ENCODE data around the gene DKKL1. TPM values are rescaled to one million over a fixed set of nuclear protein-coding genes. Genes with fewer than 3 reads are reported as not detected.
A peak's percentile ranks its signal among the peaks of the same experiment; 100 is the strongest.

Gene DKKL1
- total and polyA plus RNA-seq, 4 donors: 0.69 TPM; not detected in 3

GRCh38 chr19:49336482-49337266, 27.0 kb upstream of the DKKL1 start:
- H3K9me3 ChIP-seq (ENCODE audit: control insufficient read depth, low read length): no peaks in the 10 kb centered on the region
- intact Hi-C loops (cut with DNase I): no loop called here
- no peaks in the 10 kb centered on the region for H3K27me3 ChIP-seq (ENCODE audit: control insufficient read depth in 1 of 2, insufficient read depth in 2 of 2, low read length in 1 of 2)
- H3K4me3 ChIP-seq (ENCODE audit: low read length in 2 of 2): no peak overlapping the region
- 89 to 90% methylated on average over 10 of the region's 10 CpGs for WGBS, 2 donors
- no peak for ATAC-seq (ENCODE audit: low FRiP score)
- peak; percentile 36 to 43 for DNase-seq
- no peak overlapping the region for H3K27ac ChIP-seq (ENCODE audit: low read depth in 1 of 2, low read length in 2 of 2)
- no peaks in the 10 kb centered on the region for H3K4me1 ChIP-seq (ENCODE audit: control insufficient read depth in 1 of 2, insufficient read depth in 2 of 2, low read length in 2 of 2)
- no peaks in the 10 kb centered on the region for H3K36me3 ChIP-seq (ENCODE audit: control insufficient read depth in 1 of 2, insufficient read depth in 2 of 2, low read length in 1 of 2)

- peak; percentile 12 to 57 for DNase-seq
- ATAC-seq (ENCODE audit: low FRiP score): no peak
- Histone ChIP-seq H3K4me1 (ENCODE audit: control insufficient read depth in 1 of 2, insufficient read depth in 2 of 2, low read length in 2 of 2) (no peaks in the 10 kb centered on the region), H3K36me3 (ENCODE audit: control insufficient read depth in 1 of 2, insufficient read depth in 2 of 2, low read length in 1 of 2) (no peaks in the 10 kb centered on the region), H3K4me3 (ENCODE audit: low read length in 2 of 2) (no peak overlapping the region), H3K27ac (ENCODE audit: low read depth in 1 of 2, low read length in 2 of 2) (no peak overlapping the region), H3K9me3 (ENCODE audit: control insufficient read depth, low read length) (no peaks in the 10 kb centered on the region), H3K27me3 (ENCODE audit: control insufficient read depth in 1 of 2, insufficient read depth in 2 of 2, low read length in 1 of 2) (no peaks in the 10 kb centered on the region)
- intact Hi-C loops (cut with DNase I): no loop called here
- 71 to 72% methylated on average over 15 to 19 of the region's 19 CpGs for WGBS, 2 donors
Measured at GRCh38 chr19:49337267-49338022, 26.2 kb upstream of the DKKL1 start.

- H3K27me3 ChIP-seq (ENCODE audit: control insufficient read depth in 1 of 2, insufficient read depth in 2 of 2, low read length in 1 of 2): no peaks in the 10 kb centered on the region
- no peak overlapping the region for H3K4me3 ChIP-seq (ENCODE audit: low read length in 2 of 2)
- ATAC-seq (ENCODE audit: low FRiP score) (no peak), DNase-seq (peak; percentile 44 to 79)
- no peaks in the 10 kb centered on the region for H3K9me3 ChIP-seq (ENCODE audit: control insufficient read depth, low read length)
- no peak overlapping the region for H3K27ac ChIP-seq (ENCODE audit: low read depth in 1 of 2, low read length in 2 of 2)
- no peaks in the 10 kb centered on the region for H3K4me1 ChIP-seq (ENCODE audit: control insufficient read depth in 1 of 2, insufficient read depth in 2 of 2, low read length in 2 of 2)
- 22% methylated on average over 34 of the region's 34 CpGs for WGBS, 2 donors
- H3K36me3 ChIP-seq (ENCODE audit: control insufficient read depth in 1 of 2, insufficient read depth in 2 of 2, low read length in 1 of 2): no peaks in the 10 kb centered on the region
- intact Hi-C loops (cut with DNase I): no loop called here
Measured at GRCh38 chr19:49338023-49338677, 25.5 kb upstream of the DKKL1 start.

- Histone ChIP-seq H3K36me3 (ENCODE audit: control insufficient read depth in 1 of 2, insufficient read depth in 2 of 2, low read length in 1 of 2) (no peaks in the 10 kb centered on the region), H3K27me3 (ENCODE audit: control insufficient read depth in 1 of 2, insufficient read depth in 2 of 2, low read length in 1 of 2) (no peaks in the 10 kb centered on the region), H3K4me1 (ENCODE audit: control insufficient read depth in 1 of 2, insufficient read depth in 2 of 2, low read length in 2 of 2) (no peaks in the 10 kb centered on the region), H3K4me3 (ENCODE audit: low read length in 2 of 2) (peak overlapping the region in 1 of 2 donors; percentile 10), H3K27ac (ENCODE audit: low read depth in 1 of 2, low read length in 2 of 2) (no peak overlapping the region), H3K9me3 (ENCODE audit: control insufficient read depth, low read length) (no peaks in the 10 kb centered on the region)
- DNase-seq (peak; percentile 75 to 88), ATAC-seq (ENCODE audit: low FRiP score) (peak; percentile 59)
- WGBS, 2 donors: 3 to 8% methylated on average over 29 to 30 of the region's 30 CpGs
- intact Hi-C loops (cut with DNase I): no loop called here
Measured at GRCh38 chr19:49338691-49339300, 24.9 kb upstream of the DKKL1 start.

- 4 to 6% methylated on average over 46 to 47 of the region's 47 CpGs for WGBS, 2 donors
- DNase-seq (peak; percentile 91 to 93), ATAC-seq (ENCODE audit: low FRiP score) (peak; percentile 95)
- no peaks in the 10 kb centered on the region for H3K27me3 ChIP-seq (ENCODE audit: control insufficient read depth in 1 of 2, insufficient read depth in 2 of 2, low read length in 1 of 2)
- H3K27ac ChIP-seq (ENCODE audit: low read depth in 1 of 2, low read length in 2 of 2): peak overlapping the region in 1 of 2 donors; percentile 69
- no peaks in the 10 kb centered on the region for H3K36me3 ChIP-seq (ENCODE audit: control insufficient read depth in 1 of 2, insufficient read depth in 2 of 2, low read length in 1 of 2)
- H3K4me1 ChIP-seq (ENCODE audit: control insufficient read depth in 1 of 2, insufficient read depth in 2 of 2, low read length in 2 of 2): no peaks in the 10 kb centered on the region
- intact Hi-C loops (cut with DNase I): no loop called here
- peak overlapping the region; percentile 22 for H3K4me3 ChIP-seq (ENCODE audit: low read length in 2 of 2)
- H3K9me3 ChIP-seq (ENCODE audit: control insufficient read depth, low read length): no peaks in the 10 kb centered on the region
Measured at GRCh38 chr19:49339301-49340068, 24.2 kb upstream of the DKKL1 start.

- 9 to 11% methylated on average over 36 of the region's 36 CpGs for WGBS, 2 donors
- no peaks in the 10 kb centered on the region for H3K9me3 ChIP-seq (ENCODE audit: control insufficient read depth, low read length)
- no peaks in the 10 kb centered on the region for H3K27me3 ChIP-seq (ENCODE audit: control insufficient read depth in 1 of 2, insufficient read depth in 2 of 2, low read length in 1 of 2)
- peak; percentile 81 to 91 for DNase-seq
- H3K4me1 ChIP-seq (ENCODE audit: control insufficient read depth in 1 of 2, insufficient read depth in 2 of 2, low read length in 2 of 2): no peaks in the 10 kb centered on the region
- intact Hi-C loops (cut with DNase I): no loop called here
- H3K4me3 ChIP-seq (ENCODE audit: low read length in 2 of 2): peak overlapping the region; percentile 22
- peak overlapping the region in 1 of 2 donors; percentile 69 for H3K27ac ChIP-seq (ENCODE audit: low read depth in 1 of 2, low read length in 2 of 2)
- no peaks in the 10 kb centered on the region for H3K36me3 ChIP-seq (ENCODE audit: control insufficient read depth in 1 of 2, insufficient read depth in 2 of 2, low read length in 1 of 2)
- peak; percentile 77 for ATAC-seq (ENCODE audit: low FRiP score)
Measured at GRCh38 chr19:49340069-49340864, 23.4 kb upstream of the DKKL1 start.

- Histone ChIP-seq H3K27ac (ENCODE audit: low read depth in 1 of 2, low read length in 2 of 2) (peak overlapping the region in 1 of 2 donors; percentile 5), H3K9me3 (ENCODE audit: control insufficient read depth, low read length) (no peaks in the 10 kb centered on the region), H3K4me3 (ENCODE audit: low read length in 2 of 2) (no peak overlapping the region), H3K36me3 (ENCODE audit: control insufficient read depth in 1 of 2, insufficient read depth in 2 of 2, low read length in 1 of 2) (no peaks in the 10 kb centered on the region), H3K27me3 (ENCODE audit: control insufficient read depth in 1 of 2, insufficient read depth in 2 of 2, low read length in 1 of 2) (no peaks in the 10 kb centered on the region), H3K4me1 (ENCODE audit: control insufficient read depth in 1 of 2, insufficient read depth in 2 of 2, low read length in 2 of 2) (no peaks in the 10 kb centered on the region)
- intact Hi-C loops (cut with DNase I): no loop called here
- 95% methylated on average over 11 of the region's 11 CpGs for WGBS, 2 donors
- peak; percentile 41 to 53 for DNase-seq
- ATAC-seq (ENCODE audit: low FRiP score): no peak
Measured at GRCh38 chr19:49340865-49341718, 22.6 kb upstream of the DKKL1 start.

Measured in aorta (tissue), 5 donors.